T-helper 1 cell (primary cell): Measurements from ENCODE around the gene CLIP1.
"Not testable (repeated sequence)": the region's sequence is repeated elsewhere in the genome, so short reads cannot be mapped to it uniquely, and the experiment has no call there.

Experiments
- DNase-seq, 5 donors: peaks; one replicate each; pipeline ENCODE4 v3.0.0-alpha.2; 2012 to 2020

The CLIP1 gene

DNA sequence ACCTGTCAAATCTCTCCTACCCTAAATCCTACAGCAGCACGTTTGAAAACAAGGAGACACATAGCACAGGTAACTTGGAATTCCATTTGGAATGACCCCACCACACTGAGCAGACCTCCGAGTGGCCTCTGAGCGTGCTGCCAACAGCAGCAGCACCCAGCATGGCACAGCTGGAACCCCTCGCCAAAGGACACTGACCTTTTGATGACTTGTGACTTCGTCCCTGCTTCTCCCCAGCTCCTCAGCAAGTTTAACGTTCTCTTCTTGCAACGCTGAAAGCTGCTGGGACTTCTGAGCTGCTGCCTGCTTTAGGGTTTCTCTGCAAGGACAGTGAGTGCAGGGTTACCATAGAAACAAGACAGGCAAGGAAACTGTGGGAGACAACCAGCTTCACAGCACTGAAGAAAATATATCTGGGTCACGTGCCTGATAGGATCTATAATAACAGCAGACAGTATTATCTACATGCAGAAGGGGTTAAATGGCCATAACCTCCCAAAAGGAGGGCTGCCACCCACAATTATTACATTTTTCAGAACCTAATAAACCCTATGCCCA is 112.8 kb downstream of the CLIP1 start:
- DNase-seq = no peak

DNA sequence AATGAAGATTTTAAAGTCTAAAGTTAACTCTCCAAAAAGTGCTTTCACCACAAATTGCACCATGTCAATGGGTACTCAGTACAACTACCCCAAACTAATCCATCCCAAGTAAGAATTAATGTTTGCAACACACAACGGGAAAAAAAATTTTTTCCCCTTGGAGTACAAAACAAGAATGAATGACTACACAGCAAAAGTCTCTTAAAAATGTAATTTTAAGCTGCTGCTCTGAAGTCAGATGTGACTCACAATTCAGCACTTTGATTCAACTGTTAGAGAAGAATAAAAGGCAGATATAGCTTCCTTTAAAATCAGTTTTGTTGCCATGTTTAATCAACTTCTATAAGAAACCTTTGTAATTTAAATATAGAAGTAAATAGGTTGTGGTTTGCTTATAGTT is 113.7 kb downstream of the CLIP1 start:
- no peak for DNase-seq

DNA sequence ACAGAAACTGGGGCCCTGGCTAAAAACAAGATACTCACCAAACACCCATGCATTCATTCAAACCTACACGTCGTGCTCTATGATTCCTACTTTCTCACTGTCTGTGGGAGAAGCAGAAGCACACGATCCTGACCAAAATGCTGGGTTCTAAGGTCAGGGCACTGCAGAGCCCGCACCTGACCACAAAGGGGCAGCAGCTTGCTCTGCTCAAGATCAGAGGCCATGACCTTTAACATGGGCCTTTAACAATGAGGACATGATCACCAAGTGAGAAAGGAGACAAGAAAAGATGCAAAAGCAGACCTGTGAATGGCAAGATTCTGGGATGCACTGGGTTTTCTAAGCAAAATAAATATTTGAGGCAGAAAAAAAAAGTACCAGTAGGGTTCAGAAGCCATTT is 116.1 kb downstream of the CLIP1 start:
- no peak for DNase-seq

DNA sequence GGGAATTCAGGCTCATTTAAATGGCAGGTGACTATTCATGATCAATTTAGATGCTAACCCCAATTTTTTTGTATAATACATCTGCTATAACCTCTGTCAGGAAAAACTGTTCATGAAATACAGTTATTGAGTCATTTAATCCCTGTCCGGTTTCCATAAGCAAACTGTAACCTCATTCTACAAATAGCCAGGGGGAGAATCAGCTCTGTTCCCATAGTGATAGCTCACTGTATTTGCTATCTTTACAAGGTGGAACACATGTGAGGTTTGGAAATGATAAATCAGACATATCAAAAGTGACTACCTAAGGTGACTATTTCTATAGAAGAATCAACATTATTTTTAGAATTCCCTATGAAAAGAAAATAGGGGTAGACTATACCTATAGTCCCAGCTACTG is 117.5 kb downstream of the CLIP1 start:
- no peak for DNase-seq

DNA sequence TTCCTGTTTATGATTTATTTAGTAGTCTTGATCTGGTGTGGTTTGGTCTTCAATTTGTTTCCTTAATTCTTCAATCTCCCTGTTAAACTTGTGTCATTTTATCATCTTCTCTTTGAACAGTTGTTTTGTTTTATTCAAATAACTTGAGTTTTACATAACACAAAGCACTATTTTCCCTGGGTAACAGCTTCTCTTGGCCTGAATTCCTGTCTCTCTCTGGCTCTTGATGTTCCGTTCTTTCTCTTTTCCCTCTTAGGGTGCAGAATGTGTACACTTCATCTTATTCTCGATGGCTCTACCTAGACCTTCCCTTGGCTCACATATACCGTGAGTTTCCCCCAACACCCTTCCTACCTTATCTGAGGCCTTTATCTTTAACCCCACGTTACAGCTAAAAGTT is 119.4 kb downstream of the CLIP1 start:
- no peak for DNase-seq

DNA sequence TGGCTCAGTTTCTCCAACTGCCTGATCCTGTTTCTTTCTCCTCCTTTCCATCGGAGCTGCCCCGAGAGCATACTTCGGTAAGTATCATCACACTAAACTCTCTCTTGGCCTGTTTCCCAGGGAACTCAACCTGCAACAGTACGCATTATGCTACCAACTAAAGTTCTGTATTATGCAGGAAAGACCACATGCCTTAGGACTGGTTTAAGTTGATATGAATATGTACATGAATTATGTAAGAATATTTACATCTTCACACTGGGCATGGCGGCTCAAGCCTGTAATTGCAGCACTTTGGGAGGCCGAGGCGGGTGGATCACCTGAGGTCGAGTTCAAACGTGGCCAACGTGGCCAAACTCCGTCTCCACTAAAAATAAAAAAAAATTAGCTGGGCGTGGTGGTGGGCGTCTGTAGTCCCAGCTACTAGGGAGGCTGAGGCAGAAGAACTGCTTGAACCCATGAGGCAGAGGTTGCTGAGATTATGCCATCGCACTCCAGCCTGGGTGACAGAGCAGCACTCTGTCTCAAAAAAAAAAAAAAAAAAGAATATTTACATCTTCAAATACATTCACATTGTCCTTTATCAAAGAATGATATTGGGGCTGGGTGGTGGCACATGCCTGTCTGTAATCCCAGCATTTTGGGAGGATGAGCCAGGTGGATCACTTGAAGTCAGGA is 124.3 kb downstream of the CLIP1 start:
- no peak for DNase-seq

DNA sequence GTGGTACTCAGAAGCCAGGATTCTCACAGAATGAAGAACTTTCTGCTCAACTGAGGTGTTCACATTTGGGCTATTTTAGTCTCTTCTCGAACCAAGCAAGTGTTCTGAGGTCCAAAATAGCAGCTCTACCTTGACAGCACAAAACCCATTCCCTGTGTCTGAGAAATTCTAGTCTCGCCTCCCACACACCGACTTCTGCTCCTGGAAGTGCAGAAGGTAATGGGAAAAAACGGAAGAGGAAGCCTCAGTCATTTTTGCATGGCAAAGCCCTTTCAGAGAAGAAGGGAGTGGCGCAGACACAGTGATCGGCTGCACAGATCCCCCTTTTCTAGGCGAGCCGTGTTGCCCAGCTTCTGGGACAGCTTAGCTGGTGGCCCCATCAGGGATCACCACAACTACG is 125.0 kb downstream of the CLIP1 start:
- DNase-seq = no peak

DNA sequence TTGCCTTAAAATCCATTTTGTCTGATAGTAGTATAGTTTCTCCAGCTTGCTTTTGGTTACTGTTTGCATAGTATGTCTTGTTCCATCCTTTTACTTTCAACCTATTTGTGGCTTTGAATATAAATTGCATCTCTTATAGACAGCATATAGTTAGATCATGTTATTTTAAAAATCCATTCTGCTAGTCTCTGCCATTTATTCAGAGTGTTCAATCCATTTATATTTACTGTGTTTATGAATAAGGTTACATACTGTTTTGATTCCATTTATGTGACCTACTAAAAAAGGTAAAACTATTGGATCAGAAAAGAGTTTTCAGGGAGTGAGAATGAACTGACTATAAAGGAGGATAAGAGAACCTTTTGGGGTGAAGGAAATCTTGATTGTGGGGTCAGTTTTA is 126.6 kb downstream of the CLIP1 start:
- no peak for DNase-seq

DNA sequence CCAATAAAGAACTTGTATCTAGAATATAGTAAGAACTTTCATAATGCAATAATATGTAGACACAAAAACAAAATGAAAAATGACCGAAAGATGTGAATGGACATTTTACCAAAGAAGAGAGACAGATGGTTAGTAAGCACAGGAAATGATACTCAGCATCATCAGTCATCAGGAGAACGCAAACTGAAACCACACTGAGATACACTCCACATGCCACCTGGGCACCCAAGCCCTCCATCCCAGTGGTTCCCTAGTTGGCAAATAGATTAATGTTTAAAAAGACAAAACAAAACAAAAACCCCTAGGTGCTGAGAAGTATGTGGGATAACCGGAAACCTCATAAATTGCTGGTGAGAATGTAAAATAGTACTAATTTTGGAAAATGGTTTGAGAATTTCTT is 129.4 kb downstream of the CLIP1 start:
- DNase-seq = peak in 1 of 5 donors; percentile 17

DNA sequence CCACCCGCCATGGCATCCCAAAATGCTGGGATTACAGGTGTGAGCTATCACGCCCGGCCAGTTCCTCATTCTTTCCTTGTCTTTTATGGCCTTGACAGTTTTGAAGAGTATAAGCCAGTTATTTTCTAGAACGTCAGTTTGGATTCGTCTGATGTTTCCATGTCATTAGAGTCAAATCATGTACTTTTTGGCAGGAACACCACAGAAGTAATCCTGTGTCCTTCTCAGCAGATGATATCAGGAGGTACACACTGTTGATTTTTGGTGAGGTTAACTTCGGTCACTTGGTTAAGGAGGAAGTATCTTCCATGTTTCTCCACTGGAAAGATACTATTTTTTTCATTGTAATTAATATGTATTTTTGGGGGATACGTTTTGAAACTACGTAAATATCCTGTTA is 131.0 kb downstream of the CLIP1 start:
- no peak for DNase-seq

DNA sequence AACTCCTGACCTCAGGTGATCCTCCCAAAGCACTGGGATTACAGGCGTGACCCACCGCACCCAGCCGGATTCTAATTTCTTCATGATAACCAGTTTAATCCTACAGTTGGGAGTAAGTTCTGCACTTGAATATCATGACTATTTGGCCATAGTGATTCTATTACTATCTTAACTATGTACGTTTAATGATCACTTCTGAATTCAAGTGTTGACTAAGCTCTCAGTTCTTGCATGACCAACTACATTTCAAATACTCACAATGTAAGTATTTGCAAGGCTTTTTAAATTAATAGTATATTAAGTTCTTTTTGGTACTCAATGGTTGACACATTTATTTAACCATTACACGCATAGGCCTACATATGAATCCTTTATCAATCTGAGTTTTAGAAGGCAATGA is 138.8 kb downstream of the CLIP1 start:
- no peak for DNase-seq

DNA sequence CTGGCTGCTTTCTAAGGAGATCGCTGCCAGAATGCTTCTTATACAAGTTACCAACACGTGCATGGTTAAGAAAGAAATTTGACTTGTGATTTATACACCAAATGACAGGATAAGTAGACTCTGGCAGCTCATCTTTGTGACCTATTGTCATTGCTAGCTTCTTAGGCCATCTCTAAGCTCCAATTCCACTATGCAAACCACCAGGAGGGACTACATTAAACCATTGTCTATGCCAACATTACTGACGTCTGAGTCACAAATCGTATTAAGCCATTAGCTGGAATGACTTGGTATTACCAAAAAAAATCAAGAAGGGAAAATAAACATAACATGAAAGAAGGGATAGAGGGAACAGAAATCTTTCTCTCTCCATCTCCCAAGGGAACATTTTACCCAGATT is 140.4 kb downstream of the CLIP1 start:
- DNase-seq = no peak

DNA sequence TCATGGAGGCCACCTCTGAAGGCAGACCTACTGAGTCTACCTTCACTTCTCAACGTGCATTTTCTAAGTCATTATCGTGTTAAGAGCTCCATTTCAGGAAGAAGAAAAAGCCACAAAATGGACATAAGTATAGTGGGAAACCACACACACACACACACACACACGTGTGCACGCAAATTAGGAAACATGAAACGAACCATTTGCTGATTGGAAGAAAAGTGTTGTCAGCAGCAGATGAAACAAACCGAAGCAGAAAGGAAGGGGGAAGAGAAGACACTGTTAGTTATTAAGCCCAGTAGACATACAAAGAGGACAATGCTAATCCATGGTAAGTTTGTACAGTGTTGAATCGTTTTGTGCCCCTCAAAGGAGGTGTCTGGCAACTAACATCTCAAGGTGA is 146.2 kb downstream of the CLIP1 start:
- DNase-seq = no peak

DNA sequence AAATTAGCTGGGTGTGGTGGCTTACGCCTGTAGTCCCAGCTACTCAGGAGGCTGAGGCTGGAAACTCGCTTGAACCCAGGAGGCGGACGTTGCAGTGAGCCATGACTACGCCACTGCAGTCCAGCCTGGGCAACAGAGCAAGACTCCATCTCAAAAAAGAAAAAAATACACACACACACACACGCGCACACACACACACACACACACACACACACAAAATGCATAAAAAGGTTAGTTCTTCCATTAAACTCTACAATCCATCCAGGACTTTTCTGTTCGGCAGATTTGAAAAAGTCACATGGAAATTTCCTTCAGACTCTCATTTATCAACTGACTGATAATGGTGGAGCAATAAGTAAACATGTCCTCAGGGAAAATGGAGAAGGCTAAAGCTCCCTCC is 147.0 kb downstream of the CLIP1 start:
- no peak for DNase-seq

DNA sequence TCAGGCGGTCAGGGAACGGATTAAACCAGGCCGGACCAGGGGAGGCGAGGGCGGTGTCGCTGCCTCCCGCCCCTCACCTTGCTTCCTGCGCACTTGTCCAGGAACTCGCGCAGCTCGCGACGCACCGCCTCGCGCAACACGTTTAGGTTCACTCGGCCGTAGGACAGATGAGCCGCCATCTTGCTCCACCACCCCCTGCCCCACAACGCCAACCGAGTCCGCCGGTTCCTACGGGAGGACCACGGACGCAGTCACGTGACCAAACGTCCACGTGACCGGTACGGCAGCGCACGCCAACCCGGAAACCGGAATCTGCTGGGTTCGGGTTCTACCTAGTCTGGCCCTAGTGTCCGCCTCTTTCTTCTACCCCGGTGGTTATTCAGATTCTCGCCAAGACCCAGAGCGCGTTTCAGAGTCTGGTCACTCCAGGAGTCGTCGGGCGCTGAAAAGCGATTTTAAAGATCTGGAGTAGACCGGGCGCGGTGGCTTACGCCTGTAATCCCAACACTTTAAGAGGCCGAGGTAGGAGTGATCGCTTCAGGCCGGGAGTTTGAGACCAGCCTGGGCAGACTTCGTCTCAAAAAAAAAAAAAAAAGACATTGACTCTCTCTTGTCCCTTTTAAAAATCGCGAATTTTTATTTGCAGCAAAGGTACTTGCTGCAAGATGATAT is 156.1 kb downstream of the CLIP1 start, which contains the start of gene VPS33A:
Gene VPS33A (minus strand): TSS at position 265 of the 672 bp plus-strand sequence. CDS start 86 bp downstream, at position 179.
- DNase-seq = peak; percentile 85 to 98 (median 91)

DNA sequence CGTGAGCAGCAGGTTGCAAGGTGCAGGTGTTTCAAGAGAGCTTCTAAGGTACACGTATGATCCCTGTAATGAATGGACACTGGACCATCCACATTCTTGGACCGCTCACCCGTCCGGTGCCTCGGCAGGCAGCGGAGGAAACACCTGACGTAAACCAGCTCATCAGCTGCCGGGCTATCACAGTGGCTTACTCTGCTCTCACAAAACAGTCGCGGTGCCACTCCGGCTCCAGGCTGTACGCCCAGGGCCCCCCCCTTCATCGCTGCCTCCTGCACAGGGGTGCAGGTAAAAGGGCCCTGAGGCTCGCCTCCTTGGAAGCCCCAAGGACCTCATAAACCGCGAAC is 156.6 kb downstream of the CLIP1 start:
- DNase-seq = peak in 2 of 5 donors; percentile 22 to 40

DNA sequence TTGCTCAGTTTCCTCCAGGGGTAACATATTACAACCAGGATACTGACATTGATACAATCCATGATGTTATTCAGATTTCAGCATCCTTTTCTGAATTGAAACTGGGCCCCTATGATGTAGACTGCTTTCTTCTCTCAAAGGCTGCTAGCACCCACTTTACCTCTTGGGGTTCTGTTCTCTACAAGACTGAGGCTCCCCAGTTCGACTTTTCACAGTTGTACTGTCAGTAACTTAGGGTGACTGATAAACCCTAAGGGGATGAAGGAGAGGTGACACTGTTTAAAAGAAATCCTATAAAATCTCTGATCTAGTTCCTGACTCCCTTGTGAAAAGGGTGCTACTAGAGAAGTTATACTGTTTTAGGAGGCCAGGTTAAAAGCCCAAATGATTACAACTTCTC is 157.0 kb downstream of the CLIP1 start:
- no peak for DNase-seq

DNA sequence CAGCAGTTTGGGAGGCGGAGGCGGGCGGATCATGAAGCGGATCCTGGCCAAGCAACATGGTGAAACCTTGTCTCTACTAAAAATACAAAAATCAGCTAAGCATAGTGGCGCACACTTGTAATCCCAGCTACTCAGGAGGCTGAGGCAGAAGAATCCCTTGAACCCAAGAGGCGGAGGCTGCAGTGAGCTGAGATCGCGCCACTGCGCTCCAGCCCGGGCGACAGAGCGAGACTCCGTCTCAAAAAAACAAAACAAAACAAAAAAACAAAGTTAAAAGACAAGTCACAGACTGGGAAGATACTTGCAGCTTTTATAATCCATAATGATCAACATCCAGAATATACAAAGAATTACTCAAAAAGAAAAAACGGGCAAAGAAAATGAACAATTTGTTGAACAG is 161.7 kb downstream of the CLIP1 start:
- DNase-seq = not testable (repeated sequence)

DNA sequence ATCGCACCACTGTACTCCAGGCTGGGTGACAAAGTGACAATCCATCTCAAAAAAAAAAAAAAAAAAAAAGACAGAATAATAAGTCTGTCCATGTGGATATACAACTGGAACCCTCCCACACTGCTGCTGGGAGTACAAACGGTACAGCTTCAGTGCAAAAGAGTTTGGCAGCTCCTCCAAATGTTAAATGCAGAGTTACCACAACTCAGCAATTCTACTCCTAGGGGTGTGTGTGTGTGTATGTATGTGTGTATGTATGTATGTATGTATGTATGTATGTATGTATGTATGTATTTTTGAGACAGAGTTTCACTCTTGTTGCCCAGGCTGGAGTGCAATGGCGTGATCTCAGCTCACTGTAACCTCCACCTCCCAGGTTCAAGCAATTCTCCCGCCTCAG is 163.5 kb downstream of the CLIP1 start:
- not testable (repeated sequence) for DNase-seq

DNA sequence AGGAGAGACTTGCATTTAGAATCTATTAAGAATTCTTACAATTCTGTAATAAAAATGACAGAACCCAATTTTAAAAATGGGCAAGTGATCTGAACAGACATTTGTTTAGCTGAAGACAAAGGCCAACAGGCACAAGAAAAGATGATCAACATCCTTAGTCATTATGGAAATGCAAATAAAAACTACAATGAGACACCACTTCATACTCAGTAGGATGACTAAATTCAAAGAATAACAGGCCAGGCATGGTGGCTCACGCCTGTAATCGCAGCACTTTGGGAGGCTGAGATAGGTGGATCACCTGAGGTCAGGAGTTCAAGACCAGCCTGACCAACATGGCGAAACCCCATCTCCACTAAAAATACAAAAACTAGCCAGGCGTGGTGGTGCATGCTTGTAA is 164.0 kb downstream of the CLIP1 start:
- DNase-seq = not testable (repeated sequence)

DNA sequence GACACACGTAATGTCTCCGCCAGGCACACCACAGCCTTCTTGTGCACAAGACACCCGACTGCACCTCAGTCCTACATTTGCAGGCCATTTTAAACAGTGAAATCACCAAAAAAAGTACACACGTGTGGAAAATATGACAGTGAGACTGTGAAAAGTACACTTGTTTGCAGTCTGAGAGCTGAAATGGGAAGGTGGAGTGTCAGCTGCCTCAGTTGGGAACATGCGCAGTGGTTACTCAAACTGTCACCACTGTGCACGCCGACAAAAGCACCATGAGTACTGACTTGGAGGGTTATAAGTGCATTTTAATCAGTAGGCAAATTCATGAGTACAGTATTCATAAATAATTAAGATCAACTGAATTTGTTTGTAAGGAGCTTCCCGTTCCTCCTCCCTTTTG is 171.9 kb downstream of the CLIP1 start:
- DNase-seq = no peak

DNA sequence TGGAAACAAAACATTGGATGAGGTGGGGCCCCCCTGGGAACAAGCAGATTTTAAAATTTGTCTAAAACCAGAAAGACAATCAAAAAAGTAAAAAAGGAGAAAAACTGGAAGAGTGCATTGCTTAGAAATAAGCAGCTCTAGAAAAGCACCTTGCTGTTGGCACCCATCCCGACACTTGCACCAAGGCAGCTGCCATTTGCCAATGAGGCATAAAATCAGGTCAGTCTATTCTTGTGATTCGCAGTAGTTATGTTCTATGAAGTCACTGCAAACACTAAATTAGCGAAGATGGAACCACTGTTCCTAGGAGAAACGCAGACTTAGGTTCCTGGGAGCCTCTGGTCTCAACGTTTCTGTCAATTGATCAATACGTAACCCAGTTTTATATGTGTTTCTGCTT is 172.4 kb downstream of the CLIP1 start:
- DNase-seq = no peak

DNA sequence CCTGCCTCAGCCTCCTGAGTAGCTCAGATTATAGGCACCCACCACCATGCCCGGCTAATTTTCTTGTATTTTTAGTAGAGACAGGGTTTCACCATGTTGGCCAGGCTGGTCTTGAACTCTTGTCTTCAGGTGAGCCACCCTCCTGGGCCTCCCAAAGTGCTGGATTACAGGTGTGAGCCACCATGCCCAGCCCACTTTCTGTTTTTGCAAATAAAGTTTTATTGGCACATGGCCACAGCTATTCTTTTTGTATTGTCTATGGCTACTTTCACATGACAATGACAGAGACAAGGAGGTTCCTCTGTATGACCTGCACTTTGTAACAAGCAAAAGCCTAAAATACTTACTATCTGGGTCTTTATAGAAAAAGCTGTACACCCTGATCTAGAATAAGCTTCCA is 176.9 kb downstream of the CLIP1 start:
- no peak for DNase-seq

DNA sequence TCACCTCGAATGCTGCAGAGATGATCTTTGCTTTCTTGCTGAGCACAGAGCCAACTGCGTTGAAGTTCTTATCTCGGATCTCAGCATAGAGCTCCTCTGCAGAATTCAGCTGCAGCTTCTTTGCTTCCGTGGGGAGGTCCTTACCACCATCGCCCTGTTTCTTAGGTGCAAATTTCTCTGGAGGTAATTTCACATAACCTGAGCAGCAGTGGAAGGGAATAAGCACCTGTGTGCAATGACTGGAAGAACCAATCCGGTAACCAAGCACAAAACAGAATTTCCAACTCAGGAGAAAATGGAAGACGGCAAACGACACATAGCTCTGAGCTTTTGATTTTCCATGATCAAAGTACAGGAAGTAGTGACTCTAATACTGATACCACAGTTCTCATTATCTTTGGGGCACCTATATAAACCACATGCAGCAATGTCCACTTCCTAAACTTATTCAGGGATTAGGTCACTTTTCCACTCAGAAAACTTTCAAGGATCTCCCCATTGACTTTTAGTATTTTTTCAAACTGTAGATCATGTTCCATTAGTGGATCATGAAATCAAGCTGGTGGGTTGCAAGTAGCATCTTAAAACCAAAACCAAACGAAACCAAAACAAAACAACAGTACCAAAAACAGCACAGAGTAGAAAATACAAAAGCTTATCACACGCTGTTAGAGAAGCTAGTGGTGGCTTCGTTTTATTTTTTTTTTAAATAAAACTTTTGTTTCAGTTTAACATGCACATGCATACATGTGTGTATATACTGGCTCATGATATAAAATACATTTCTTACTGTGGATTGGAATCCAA is 177.7 kb downstream of the CLIP1 start:
- peak in 1 of 5 donors; percentile 65 for DNase-seq
